HG03097 (cell line): Measurements from ENCODE around the gene MAMDC2.

Experiments
- ATAC-seq: cut with Tn5 transposase; IDR thresholded peaks from one replicate; pipeline ENCODE4 v1.9.1; 2021; ENCODE audit not compliant: unreplicated experiment, low FRiP score

Gene MAMDC2

GRCh38 chr9:70043689-70044489, at the start of gene MAMDC2:
TSS of gene MAMDC2 (plus strand) at chr9:70043848. CDS start at chr9:70044198, 350 bp downstream.
- ATAC-seq = no peak

GRCh38 chr9:69995846-69996245, 47.8 kb upstream of the MAMDC2 start:
- no peak for ATAC-seq

DNA sequence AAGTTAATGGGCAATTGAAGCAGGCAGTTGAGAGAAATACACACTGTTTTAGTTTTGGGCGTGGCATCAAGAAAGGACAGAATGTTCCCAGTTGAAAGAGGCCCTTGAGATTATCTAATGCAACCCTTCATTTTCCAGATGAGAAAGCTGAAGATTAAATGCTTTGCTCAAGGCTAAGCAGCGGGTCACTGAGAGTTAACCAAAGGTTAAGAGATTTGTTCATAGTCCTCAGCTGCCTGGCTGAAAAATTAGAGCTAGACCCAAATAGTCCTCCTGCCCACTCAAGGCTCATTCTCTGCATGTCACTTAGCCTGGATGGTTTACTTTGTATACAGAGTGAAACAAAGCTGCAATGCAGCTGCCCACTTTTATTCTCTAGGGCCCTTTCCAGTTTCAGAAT, 46.7 kb upstream of the MAMDC2 start:
- no peak for ATAC-seq

DNA sequence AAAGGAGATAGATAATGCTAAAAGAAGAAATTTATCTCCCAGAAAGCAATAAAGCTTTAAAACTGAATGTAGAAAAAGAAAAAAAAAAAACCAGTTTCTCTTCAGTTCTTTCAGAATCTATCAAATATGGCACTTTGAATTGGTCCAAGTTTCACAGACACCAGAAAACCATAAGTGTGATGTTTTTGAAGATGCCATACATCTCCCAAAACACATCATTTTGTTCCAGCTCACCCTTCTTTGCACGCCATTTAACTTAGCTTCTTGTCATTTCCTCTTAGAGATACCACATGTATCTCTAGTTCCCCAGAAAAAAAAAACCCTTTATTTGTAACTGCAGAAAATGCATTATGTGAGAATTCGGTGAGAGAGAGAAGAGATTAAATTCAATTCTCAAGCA, 46.1 kb upstream of the MAMDC2 start:
- no peak for ATAC-seq

GRCh38 chr9:69999315-69999714, 44.3 kb upstream of the MAMDC2 start:
- ATAC-seq = no peak

DNA sequence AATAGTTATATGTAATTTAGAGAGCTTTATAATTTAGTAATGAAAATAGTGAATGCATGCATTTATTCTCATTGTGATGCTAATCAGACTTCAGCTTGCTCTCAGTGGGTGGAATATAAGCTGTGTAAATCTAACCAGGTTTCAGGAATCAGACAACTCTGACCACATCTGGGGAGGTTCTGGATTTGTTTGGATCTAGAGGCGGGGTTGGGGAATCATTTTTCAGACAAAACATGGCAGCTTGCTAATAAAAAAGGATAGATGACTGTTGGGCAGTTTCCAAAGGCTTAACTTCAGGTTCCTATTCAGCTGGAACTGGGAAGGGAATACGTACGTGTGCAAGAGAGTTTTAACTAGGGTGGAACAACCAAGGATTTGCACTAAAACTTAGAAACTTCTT, 43.2 kb upstream of the MAMDC2 start:
- ATAC-seq = no peak

DNA sequence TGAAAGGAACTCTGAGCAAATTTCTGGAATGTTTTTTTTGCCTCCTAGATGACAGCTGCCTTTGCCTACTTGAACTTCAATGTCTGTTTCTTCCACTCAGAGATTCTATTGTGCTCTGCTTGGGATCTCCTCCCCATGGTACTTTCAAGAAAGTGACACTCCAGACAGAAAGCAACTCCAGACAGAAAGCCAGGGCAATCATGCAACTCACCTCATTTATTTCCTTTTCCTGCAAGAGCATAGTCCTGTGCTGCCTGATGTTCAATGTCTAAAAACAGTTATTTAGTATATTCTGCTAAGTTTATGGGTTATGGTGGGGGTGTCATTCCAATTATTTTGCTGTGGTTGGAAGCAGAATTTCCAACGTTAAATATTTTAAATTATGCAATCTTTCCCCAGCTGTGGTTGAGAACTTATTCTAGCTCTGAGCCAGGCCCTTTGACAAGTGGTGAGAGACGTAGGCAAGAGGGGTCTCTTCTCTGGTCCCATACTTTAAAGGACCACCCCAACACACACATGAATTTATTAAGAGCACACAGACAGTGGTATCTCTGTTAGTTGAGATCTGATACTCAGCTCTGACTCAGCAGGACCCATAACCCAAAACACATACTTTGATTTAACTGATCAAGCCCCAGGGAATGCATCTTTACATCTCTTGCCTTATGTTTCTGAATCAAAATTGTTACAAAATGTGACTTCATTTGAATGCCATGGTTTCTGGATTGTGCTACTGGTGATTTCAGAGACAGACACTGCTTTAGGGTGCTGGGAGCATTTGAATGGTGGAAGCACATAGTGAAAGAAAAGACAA, 39.5 kb upstream of the MAMDC2 start:
- ATAC-seq = no peak

DNA sequence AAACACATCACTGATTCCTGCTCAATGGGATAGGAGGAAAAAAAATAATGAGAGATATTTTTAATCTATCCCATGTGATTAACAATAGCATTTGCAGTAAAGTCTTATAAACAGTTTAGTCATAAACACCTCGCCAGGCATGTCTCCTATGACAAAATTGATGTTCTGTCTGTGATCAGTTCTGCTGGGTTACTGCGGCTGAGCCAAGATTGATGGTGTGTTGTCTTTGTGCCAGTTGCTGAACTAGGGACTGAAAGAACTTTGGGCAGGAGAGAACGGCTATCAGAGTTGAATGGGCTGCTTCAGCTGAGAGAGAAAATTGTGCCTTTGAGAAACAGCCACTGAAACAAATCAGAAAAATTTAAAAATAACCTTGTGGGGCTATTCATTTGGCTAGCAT, 37.3 kb upstream of the MAMDC2 start:
- ATAC-seq = no peak

DNA sequence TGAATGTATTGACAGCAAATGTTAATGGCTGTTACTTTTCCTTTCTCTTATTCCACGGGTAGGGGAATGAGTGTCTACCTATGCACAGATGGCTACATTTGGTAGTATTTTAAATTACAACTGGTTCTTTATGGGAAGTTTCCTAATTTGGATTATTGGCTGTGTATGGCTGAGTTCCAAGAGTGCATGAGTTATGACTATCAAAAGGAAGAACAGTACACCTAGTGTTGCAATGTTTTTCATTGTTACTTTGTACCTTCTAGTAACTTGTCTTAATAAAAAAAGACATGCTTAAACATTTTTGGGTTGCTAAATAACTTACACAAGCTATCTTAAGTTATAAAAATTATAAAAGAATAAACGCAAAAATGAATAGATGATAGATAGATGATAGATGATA, 35.8 kb upstream of the MAMDC2 start:
- no peak for ATAC-seq

DNA sequence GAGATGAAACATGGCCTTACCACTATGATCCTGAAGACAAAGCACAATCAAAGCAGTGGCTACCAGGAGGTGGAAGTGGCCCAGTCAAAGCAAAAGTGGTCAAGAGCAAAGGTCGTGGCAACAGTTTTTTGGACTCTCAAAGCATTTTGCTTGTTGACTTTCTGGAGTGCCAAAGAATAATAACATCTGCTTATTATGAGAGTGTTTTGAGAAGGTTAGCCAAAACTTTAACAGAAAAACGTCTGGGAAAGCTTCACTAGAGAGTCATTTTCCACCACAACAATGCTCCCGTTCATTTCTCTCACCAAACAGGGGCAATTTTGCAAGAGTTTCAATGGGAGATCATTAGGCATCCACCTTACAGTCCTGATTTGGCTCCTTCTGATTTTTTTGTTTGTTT, 33.6 kb upstream of the MAMDC2 start:
- no peak for ATAC-seq

DNA sequence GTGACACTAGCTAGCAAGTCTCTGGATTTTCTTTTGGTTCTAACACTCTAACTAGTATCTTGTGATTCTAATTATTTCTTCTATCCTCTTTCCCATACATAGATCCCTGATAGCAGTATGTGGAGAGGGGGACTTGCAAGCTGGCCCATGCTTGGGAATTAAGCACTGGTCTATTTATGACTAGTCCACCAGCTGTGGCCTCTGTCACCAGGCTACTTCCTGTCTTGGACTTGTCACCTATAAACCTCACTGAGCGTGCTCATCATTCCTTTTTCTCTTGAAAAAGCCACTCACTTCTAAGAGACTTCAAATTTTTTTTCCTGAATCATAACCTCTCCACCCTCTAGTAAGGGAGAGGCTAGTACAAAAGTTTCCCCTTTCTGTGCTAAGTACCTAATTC, 32.3 kb upstream of the MAMDC2 start:
- ATAC-seq = no peak

DNA sequence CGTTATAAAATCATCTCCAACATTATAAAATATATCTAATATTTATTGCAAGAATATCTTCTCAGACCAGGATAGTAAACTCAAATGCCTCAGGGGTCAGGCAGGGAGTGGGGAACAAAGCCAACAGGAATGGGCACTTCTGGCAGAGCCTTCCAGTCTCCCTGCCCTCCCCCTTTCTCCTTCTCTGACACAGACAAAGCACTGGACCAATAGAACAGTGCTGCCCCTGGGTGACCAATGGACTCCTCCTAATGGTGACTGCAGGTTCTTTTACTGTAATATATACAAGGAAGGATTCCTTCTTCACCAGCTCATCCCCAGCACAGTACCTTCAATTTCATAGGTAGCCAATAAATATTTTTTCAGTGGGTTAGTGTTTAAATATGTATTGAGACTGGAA, 31.1 kb upstream of the MAMDC2 start:
- no peak for ATAC-seq

DNA sequence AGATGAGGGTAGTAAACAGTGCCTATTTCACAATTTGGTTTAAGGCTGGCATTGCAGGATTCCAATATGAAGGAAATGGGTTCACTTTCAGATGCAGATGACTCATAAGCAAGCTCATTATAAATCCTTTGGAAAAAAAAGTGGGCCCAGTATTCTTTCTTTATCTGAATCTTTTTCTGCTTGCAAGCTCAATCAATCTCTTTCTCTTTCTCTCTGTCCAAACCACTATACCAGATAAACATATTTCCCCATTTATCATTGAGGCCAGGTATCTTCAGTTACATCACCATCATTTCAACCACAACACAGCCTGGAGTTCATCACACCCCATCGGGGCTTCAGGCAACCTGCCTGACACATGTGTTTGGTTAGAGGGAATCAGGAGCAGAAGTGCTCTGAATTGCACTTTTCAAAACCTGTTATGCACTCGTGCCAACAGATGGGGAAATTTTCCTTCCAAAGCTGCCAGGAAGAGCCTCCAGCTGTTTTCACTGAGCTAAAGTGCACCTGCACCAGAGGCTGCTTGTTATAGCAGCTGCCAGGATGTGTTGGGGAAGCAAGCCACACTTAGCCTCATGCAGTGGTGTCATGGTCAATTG, 30.0 kb upstream of the MAMDC2 start:
- ATAC-seq = no peak

DNA sequence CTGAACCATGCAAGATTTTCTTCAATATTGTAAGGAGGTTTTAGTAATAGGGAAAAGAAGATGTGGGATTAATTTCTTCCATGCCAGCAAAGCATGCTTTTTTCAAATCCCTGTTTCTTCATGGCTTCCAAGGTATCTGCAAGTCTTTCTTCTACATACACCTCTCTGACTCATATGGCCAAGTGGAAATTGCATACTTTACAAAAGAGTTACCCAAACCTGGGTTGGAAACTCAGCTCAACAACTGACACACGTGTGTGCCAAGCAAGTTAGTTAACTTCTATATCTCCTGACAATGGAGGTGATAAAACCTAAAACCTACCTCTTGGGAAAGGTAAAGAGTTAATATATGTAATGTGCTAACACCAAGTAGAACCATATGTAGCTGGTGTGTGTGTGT, 28.5 kb upstream of the MAMDC2 start:
- no peak for ATAC-seq

GRCh38 chr9:70020217-70020616, 23.4 kb upstream of the MAMDC2 start:
- no peak for ATAC-seq

GRCh38 chr9:70020991-70021571, 22.6 kb upstream of the MAMDC2 start:
- no peak for ATAC-seq

- no peak for ATAC-seq
These were observed 15.4 kb upstream of the MAMDC2 start for GRCh38 chr9:70028287-70028686.

GRCh38 chr9:70030156-70030555, 13.5 kb upstream of the MAMDC2 start:
- no peak for ATAC-seq

DNA sequence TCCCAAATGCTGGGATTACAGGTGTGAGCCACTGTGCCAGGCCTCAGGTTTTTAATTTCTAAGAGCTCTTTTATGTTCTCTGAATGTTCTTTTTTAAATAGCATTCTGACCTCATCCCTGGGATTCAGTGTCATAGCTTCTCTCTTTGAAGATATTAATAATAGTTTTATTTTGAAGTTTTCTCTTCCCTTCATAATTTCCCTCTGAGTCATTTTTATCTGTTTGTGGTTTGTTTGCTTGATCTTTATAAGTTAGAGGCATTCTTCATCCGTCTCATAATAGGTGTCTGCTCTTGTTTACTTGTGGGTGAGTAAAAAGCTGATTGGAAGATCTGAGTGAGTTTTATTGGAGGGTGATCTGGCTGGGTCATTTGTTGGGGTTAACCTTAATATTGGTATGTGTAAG, 12.5 kb upstream of the MAMDC2 start:
- no peak for ATAC-seq

DNA sequence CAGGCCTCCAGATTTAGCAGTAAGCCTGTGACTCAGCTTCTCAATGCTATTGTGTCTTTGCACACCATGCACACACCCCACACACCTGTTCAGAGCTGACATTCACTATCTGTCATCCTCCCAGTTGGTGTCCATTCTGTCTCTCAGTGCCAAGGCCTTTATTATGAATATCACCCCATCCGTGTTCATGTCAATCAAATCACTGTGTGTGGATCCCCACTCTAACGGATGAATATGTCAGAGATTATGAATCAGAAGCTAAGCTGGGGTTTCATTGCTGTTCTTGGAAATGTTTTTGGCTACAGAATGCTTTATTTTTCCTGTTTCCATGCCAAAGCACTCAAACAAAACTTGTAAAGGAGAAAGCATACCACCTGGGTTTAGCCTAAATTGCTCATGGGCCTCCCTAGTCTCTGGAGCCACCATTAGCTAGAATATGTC, 9.4 kb upstream of the MAMDC2 start:
- ATAC-seq = no peak

GRCh38 chr9:70035691-70036090, 8.0 kb upstream of the MAMDC2 start:
- ATAC-seq = no peak
